GM19193 (cell line): ENCODE measurements around the gene BPI.

Experiments used
- POLR2A ChIP-seq: IDR thresholded peaks from 4 replicates; pipeline ENCODE4 v1.6.1; 2011; ENCODE audit not compliant: insufficient read depth, insufficient read length; ENCODE audit errors: extremely low read depth

Gene BPI

GRCh38 chr20:38303908-38304379 is at the start of gene BPI:
Gene BPI (plus strand): TSS chr20:38304156. CDS start chr20:38304224, 68 bp downstream.
- TF ChIP-seq POLR2A, result no peak

- TF ChIP-seq POLR2A, result no peak
Observed at GRCh38 chr20:38255393-38255792, 48.6 kb upstream of the BPI start.

GRCh38 chr20:38256021-38256420 is 47.9 kb upstream of the BPI start:
- TF ChIP-seq POLR2A, result no peak

GRCh38 chr20:38256966-38257365 is 47.0 kb upstream of the BPI start:
- no peak for TF ChIP-seq POLR2A

- no peak for TF ChIP-seq POLR2A
Observed at GRCh38 chr20:38258545-38259215, 45.3 kb upstream of the BPI start.

GRCh38 chr20:38260025-38260377 is 44.0 kb upstream of the BPI start:
- TF ChIP-seq POLR2A, result no peak

- TF ChIP-seq POLR2A, result no peak
Observed at GRCh38 chr20:38260378-38261053, 43.4 kb upstream of the BPI start, which contains the start of gene KIAA1755. Gene KIAA1755 (minus strand): TSS chr20:38260735. CDS start chr20:38260500, 235 bp downstream.

- no peak for TF ChIP-seq POLR2A
Observed at GRCh38 chr20:38261054-38261390, 42.9 kb upstream of the BPI start.

- TF ChIP-seq POLR2A, result no peak
Observed at GRCh38 chr20:38262931-38263330, 41.0 kb upstream of the BPI start.

- no peak for TF ChIP-seq POLR2A
Observed at GRCh38 chr20:38266426-38266825, 37.5 kb upstream of the BPI start.

GRCh38 chr20:38267296-38267695 is 36.7 kb upstream of the BPI start:
- no peak for TF ChIP-seq POLR2A

- TF ChIP-seq POLR2A, result no peak
Observed at GRCh38 chr20:38267901-38268514, 35.9 kb upstream of the BPI start.

- no peak for TF ChIP-seq POLR2A
Observed at GRCh38 chr20:38269040-38269439, 34.9 kb upstream of the BPI start.

GRCh38 chr20:38269715-38270114 is 34.2 kb upstream of the BPI start:
- TF ChIP-seq POLR2A, result no peak

GRCh38 chr20:38270869-38271605 is 32.9 kb upstream of the BPI start:
- no peak for TF ChIP-seq POLR2A
